GM10266 (cell line): Measurements from ENCODE around the gene CTSE.
"Not testable (repeated sequence)": the region's sequence is repeated elsewhere in the genome, so short reads cannot be mapped to it uniquely, and the experiment has no call there.

Source experiments
- DNase-seq: peaks from one replicate; pipeline ENCODE4 v3.0.0; 2012; ENCODE audit errors: extremely low spot score
- TF ChIP-seq, protein P1 (sequence below): IDR thresholded peaks from 2 replicates; pipeline ENCODE4 v1.5.1; 2012; ENCODE audit warnings: mild to moderate bottlenecking, low read depth; ENCODE audit not compliant: control insufficient read depth, insufficient read depth; ENCODE audit errors: missing control alignments

CTSE gene

DNA sequence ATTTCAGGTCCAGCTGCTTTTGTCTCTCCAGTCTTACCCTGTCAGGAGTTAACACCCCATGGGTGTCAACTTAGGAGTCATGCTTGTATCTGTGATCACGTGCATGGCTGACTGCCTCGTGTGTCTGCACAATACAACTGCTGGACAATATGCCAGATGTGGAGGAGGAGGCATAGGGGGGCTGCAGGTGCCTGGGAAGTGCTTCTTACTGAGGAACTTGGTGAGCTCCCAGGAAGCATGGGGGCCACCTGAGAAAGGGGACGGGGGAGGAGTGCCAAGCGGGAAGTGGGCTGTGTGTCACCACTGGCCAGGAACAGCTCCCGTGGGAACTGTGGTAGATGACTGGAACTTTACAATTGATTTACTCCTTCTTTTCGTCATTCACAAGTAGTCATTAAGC is 38.8 kb upstream of the CTSE start:
- TF ChIP-seq, protein P1, sequence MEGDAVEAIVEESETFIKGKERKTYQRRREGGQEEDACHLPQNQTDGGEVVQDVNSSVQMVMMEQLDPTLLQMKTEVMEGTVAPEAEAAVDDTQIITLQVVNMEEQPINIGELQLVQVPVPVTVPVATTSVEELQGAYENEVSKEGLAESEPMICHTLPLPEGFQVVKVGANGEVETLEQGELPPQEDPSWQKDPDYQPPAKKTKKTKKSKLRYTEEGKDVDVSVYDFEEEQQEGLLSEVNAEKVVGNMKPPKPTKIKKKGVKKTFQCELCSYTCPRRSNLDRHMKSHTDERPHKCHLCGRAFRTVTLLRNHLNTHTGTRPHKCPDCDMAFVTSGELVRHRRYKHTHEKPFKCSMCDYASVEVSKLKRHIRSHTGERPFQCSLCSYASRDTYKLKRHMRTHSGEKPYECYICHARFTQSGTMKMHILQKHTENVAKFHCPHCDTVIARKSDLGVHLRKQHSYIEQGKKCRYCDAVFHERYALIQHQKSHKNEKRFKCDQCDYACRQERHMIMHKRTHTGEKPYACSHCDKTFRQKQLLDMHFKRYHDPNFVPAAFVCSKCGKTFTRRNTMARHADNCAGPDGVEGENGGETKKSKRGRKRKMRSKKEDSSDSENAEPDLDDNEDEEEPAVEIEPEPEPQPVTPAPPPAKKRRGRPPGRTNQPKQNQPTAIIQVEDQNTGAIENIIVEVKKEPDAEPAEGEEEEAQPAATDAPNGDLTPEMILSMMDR: no peak
- DNase-seq: no peak

DNA sequence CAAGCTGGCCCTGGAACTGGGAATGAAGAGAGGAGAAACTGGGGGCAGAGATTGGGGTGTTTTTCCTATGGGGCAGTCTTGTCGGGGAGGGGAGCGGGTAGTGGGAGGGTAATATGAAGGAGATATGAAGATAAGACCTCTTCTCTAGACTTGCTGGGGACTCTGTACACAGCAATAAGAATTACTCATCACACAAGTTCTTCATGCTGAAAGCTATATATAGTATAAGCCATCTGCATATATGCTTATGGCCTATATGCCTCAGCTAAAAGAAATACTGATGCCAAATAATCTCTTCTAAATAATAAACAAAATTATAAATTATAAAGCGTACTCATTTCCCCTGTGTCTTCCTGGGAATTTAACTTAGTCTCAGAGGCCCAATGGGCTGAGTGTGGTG is 37.1 kb upstream of the CTSE start:
- TF ChIP-seq, protein P1: no peak

DNA sequence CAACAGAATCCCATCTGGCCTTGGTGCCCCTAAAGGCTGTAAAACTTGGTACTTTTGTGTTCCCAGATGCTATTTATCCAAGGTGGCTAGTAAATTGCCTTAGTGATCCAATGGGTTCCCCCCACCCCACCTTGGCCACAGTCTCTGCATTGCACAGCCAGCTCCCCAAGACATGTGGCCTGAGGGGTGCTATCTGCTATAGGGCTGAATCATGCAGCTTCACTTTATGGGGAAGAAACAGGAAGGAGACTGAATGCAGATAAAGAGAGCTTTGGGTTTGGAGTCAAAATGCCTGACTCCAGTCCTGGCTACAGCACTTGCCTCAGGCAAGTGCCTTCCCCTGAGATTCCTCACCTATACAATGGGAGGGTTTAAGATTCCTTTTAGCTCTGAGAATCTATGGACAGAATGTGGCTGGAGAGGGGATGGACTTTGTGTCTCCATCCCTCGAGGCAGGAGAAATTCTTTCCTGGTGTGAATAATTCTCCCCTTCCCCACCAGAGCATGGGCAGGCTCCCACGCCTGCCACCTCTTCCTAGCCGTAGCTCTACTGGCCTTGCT is 35.7 kb upstream of the CTSE start:
- TF ChIP-seq, protein P1: no peak
- no peak for DNase-seq

More for the DNA sequence above, 37.1 kb upstream of the CTSE start:
- no peak for DNase-seq

DNA sequence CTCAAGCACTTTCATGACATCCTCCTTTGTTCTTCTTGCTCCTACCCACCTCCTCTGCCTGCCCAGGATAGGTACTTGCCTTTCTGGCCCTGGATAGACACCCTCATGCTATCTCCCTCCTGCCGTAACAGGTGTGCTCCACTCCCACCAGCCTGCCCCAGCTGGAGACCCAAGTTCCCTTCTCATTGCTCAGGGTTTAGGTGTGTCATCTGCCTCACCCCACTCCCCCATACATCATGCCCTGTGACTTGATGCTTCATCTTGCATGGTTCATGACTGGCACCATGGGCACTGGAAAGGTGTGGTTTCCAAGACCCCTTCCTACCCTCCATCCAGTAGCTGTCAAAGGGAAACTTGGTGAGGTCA is 35.2 kb upstream of the CTSE start:
- no peak for DNase-seq
- TF ChIP-seq, protein P1: no peak

DNA sequence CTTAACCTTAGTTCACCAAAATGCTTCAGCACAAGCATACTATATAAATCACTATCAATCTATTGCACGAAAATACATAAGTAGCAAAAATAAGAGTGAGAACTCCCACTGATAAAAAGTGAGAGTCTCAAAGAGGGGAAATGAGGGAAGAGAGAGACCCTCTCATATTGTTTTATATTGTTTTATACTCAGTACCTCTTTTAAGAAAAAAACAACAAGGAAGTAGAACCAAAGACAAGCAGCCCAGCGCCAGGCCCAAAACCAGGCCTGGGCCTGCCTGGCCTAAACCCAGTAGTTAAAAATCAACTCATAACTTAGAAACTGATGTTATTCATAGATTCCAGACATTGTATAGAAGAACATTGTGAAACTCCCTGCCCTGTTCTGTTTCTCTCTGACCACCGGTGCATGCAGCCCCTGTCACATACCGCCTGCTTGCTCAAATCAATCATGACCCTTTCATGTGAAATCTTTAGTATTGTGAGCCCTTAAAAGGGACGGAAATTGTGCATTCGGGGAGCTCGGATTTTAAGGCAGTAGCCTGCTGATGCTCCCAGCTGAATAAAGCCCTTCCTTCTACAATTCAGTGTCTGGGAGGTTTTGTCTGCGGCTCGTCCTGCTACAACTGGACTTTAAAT is 34.7 kb upstream of the CTSE start:
- DNase-seq: not testable (repeated sequence)

DNA sequence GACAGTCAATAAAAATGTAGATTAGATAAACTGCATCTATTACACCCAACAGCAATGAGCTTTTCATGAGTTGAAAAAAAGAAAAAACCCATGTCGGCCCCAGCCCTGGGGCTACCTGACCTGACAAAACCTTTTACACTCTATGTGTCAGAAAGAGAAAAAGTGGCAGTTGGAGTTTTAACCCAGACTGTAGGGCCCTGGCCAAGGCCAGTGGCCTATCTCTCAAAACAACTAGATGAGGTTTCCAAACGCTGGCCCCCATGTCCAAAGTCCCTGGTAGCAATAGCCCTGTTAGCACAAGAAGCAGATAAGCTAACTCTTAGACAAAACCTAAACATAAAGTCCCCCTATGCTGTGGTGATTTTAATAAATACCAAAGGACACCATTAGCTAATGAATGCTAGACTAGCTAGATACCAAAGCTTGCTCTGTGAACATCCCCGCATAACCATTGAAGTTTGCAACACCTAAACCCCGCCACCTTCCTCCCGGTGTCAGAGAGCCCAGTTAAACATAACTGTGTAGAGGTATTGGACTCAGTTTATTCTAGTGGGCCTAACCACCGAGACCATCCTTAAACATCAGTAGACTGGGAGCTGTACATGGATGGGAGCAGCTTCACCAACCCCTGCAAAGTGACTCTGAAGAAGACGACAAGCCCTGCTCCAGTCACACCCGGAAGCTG is 32.1 kb upstream of the CTSE start:
- DNase-seq: not testable (repeated sequence)

DNA sequence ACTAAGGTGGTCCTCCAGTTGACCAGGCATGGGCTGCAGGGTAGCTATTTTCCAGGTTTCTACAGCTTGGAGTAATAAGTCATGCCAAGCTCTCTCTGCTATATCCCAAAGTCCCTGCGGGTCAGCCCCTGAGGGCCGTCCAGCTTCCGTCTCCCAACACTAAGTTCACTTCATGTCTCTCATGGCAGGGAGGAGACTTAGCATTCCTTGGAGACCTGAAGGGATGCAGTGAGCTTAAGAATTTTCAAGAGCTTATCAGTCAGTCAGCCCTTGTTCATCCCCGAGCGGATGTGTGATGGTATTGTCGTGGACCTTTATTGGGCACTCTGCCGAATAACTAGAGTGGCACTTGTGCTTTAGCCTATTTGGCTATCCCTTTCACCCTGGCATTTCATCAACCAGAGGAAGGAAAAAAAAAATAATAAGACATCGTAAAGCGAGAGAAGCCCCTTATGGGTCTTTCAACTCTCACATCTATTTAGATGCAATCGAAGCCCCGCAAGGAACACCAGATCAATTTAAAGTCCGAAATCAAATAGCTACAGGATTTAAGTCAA is 31.5 kb upstream of the CTSE start:
- DNase-seq: not testable (repeated sequence)

DNA sequence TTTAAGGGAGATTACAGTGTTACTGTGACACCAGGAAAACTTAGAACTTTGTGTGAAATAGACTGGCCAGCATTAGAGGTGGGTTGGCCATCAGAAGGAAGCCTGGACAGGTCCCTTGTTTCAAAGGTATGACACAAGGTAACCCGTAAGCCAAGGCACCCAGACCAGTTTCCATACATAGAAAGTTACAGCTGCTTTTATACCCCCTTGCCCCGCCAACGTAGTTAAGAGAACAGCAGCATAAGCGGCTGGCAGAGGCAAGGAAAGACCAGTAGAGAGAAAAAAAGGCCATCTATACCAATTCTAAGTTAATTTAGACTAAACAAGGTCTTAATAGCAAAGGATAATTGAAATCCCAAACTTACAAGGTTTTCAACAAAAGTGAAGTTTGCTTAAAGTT is 29.9 kb upstream of the CTSE start:
- DNase-seq: not testable (repeated sequence)

DNA sequence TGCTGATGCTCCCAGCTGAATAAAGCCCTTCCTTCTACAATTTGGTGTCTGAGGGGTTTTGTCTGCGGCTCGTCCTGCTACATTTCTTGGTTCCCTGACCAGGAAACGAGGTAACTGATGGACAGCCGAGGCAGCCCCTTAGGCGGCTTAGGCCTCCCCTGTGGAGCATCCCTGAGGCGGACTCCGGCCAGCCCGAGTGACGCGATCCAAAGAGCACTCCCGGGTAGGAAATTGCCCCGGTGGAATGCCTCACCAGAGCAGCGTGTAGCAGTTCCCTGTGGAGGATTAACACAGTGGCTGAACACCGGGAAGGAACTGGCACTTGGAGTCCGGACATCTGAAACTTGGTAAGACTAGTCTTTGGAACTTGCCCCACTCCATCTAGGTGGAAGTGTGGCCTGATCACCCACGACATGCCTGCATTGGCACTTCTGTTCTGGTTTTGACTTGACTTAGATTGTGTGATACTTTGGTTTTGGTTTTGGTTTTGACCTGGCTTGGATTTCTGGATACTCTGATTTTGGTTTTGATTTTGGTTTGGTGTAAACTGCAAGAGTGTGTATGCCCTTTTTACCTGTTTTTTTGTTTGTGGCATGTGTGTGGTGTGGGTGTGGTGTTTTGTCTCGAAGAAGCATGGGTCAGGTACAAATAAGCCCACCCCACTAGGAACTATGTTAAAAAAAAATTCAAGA is 29.4 kb upstream of the CTSE start, which contains the start of gene RHEX:
Gene RHEX (plus strand): TSS at position 255 of the 692 bp plus-strand sequence. CDS start 44,656 bp downstream, outside the sequence.
- not testable (repeated sequence) for DNase-seq

DNA sequence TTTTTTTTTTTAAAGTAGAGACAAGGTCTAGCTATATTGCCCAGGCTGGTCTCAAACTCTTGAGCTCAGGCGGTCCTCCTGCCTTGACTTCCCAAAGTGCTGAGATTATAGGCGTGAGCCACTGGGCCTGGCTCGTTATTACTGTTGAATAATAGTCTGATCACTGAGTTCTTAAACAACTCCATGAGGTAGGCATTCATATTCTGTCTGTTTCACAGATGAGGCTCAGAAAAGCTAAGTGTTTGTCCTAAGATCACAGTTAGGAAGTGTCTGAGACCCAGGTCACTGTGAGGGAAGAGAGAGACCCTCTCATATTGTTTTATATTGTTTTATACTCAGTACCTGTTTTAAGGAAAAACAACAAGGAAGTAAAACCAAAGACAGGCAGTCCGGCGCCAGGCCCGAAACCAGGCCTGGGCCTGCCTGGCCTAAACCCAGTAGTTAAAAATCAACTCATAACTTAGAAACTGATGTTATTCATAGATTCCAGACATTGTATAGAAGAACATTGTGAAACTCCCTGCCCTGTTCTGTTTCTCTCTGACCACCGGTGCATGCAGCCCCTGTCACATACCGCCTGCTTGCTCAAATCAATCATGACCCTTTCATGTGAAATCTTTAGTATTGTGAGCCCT is 28.7 kb upstream of the CTSE start:
- DNase-seq: not testable (repeated sequence)
